ENCODE results near the gene MYG1.

The MYG1 gene

DNA sequence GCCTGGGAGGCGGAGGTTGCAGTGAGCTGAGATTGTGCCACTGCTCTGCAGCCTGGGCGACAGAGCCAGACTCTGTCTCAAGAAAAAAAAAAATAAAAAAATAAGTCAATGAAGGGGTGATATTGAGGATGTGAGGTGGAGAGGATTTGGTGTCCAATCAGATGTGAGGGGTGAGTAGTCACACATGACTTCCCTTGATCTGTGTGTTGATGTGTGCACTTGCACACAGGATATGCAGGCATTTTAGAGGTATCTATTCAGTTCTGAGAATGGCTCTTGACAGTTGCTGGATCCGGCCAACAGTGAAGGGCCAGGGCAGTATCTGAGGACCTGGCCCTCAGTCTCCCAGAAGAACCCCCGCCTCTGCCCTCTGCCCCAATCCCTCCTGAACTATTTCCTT lies 44.5 kb downstream of the MYG1 start:
- Histone ChIP-seq H3K4me1 (peaks cover 6% of the 10 kb centered on the region; the same call in 1 of the 2 replicates), H3K9me3 (no peaks in the 10 kb centered on the region), H3K36me3 (replicated peaks) (no peaks in the 10 kb centered on the region), H3K4me3 (no peak overlapping the region), H3K27me3 (ENCODE audit: low read depth) (peaks cover under 1% of the 10 kb centered on the region)
- in situ Hi-C loops (cut with MboI; ENCODE audit: low sequenced_read_pairs): no loop called here
- DNase-seq (ENCODE audit: low spot score in 2 of 2): no peak

- in situ Hi-C loops (cut with MboI; ENCODE audit: low sequenced_read_pairs): no loop called here
- H3K36me3 ChIP-seq (replicated peaks): no peaks in the 10 kb centered on the region
Observed at GRCh38 chr12:53344487-53344823, 45.0 kb downstream of the MYG1 start.

GRCh38 chr12:53344824-53345485 lies 45.5 kb downstream of the MYG1 start:
- Histone ChIP-seq H3K4me1 (peaks cover 6% of the 10 kb centered on the region; the same call in 1 of the 2 replicates), H3K9me3 (no peaks in the 10 kb centered on the region), H3K27me3 (ENCODE audit: low read depth) (no peaks in the 10 kb centered on the region), H3K36me3 (replicated peaks) (no peaks in the 10 kb centered on the region), H3K4me3 (peak overlapping the region; percentile 52)
- peak; percentile 59 to 87 for DNase-seq (ENCODE audit: low spot score in 2 of 2)
- in situ Hi-C loops (cut with MboI; ENCODE audit: low sequenced_read_pairs): no loop called here

More at GRCh38 chr12:53344487-53344823, 45.0 kb downstream of the MYG1 start:
- H3K4me1 ChIP-seq: peaks cover 6% of the 10 kb centered on the region; the same call in 1 of the 2 replicates
- H3K4me3 ChIP-seq: peak overlapping the region; percentile 52
- no peak for DNase-seq (ENCODE audit: low spot score in 2 of 2)
- H3K27me3 ChIP-seq (ENCODE audit: low read depth): no peaks in the 10 kb centered on the region
- no peaks in the 10 kb centered on the region for H3K9me3 ChIP-seq

- Histone ChIP-seq H3K4me1 (peaks cover 6% of the 10 kb centered on the region; the same call in 1 of the 2 replicates), H3K4me3 (peak overlapping the region; percentile 52), H3K36me3 (replicated peaks) (no peaks in the 10 kb centered on the region), H3K9me3 (no peaks in the 10 kb centered on the region), H3K27me3 (ENCODE audit: low read depth) (no peaks in the 10 kb centered on the region)
- peak in 1 of 2 experiments; percentile 25 for DNase-seq (ENCODE audit: low spot score in 2 of 2)
- in situ Hi-C loops (cut with MboI; ENCODE audit: low sequenced_read_pairs): no loop called here
Observed at GRCh38 chr12:53345486-53346188, 46.1 kb downstream of the MYG1 start.

GRCh38 chr12:53346491-53346890 lies 47.0 kb downstream of the MYG1 start:
- H3K9me3 ChIP-seq: no peaks in the 10 kb centered on the region
- DNase-seq (ENCODE audit: low spot score in 2 of 2): no peak
- in situ Hi-C loops (cut with MboI; ENCODE audit: low sequenced_read_pairs): no loop called here
- H3K4me3 ChIP-seq: no peak overlapping the region
- H3K27me3 ChIP-seq (ENCODE audit: low read depth): no peaks in the 10 kb centered on the region
- H3K4me1 ChIP-seq: peaks cover 6% of the 10 kb centered on the region; the same call in 1 of the 2 replicates
- no peaks in the 10 kb centered on the region for H3K36me3 ChIP-seq (replicated peaks)

- peaks cover 6% of the 10 kb centered on the region for H3K4me1 ChIP-seq
- H3K9me3 ChIP-seq: no peaks in the 10 kb centered on the region
- no peaks in the 10 kb centered on the region for H3K27me3 ChIP-seq (ENCODE audit: low read depth)
- in situ Hi-C loops (cut with MboI; ENCODE audit: low sequenced_read_pairs): no loop called here
- H3K36me3 ChIP-seq (replicated peaks): no peaks in the 10 kb centered on the region
- DNase-seq (ENCODE audit: low spot score in 2 of 2): no peak
- no peak overlapping the region for H3K4me3 ChIP-seq
Observed at GRCh38 chr12:53347905-53348304, 48.4 kb downstream of the MYG1 start.

- Histone ChIP-seq H3K4me1 (no peaks in the 10 kb centered on the region; the same call in 1 of the 2 replicates), H3K27me3 (ENCODE audit: low read depth) (no peaks in the 10 kb centered on the region), H3K4me3 (no peak overlapping the region), H3K36me3 (replicated peaks) (no peaks in the 10 kb centered on the region), H3K9me3 (peaks cover 2% of the 10 kb centered on the region; the same call in 1 of the 2 replicates)
- in situ Hi-C loops (cut with MboI; ENCODE audit: low sequenced_read_pairs): loop anchor here (5.0 kb wide), 1 partner anchor 75 kb away; no protein-coding TSS in a partner anchor
- DNase-seq (ENCODE audit: low spot score in 2 of 2): peak; percentile 87 to 91
Observed at GRCh38 chr12:53352331-53353256, 53.1 kb downstream of the MYG1 start.

- in situ Hi-C loops (cut with MboI; ENCODE audit: low sequenced_read_pairs): loop anchor here (5.0 kb wide), 1 partner anchor 74 kb away; no protein-coding TSS in a partner anchor
- no peak for DNase-seq (ENCODE audit: low spot score in 2 of 2)
Observed at GRCh38 chr12:53353257-53353655, 53.8 kb downstream of the MYG1 start.

DNA sequence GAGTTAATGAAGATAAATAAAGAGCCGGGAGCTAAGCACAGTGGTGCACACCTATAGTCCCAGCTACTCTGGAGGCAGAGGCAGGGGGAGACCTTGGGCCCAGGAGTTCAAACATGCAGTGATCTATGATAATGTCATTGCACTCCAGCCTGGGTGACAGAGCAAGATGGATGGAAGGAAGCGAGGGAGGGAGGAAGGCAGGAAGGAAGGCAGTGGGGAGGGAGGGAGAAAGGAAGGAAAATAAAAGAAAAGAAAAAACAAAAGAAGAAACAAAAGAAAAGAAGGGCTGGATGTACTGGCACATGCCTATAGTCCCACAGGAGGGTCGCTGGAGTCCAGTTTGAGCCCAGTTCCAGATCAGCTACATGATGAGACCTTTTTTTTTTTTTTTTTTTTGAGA lies 55.6 kb downstream of the MYG1 start:
- DNase-seq (ENCODE audit: low spot score in 2 of 2): no peak
- peaks cover 2% of the 10 kb centered on the region; the same call in 1 of the 2 replicates for H3K9me3 ChIP-seq
- no peak overlapping the region for H3K4me3 ChIP-seq
- H3K4me1 ChIP-seq: peaks cover 2% of the 10 kb centered on the region; the same call in 1 of the 2 replicates
- in situ Hi-C loops (cut with MboI; ENCODE audit: low sequenced_read_pairs): no loop called here
- no peaks in the 10 kb centered on the region for H3K36me3 ChIP-seq (replicated peaks)
- no peaks in the 10 kb centered on the region for H3K27me3 ChIP-seq (ENCODE audit: low read depth)

More at GRCh38 chr12:53353257-53353655, 53.8 kb downstream of the MYG1 start:
- Histone ChIP-seq H3K4me1 (no peaks in the 10 kb centered on the region; the same call in 1 of the 2 replicates), H3K27me3 (ENCODE audit: low read depth) (no peaks in the 10 kb centered on the region), H3K9me3 (peaks cover 2% of the 10 kb centered on the region; the same call in 1 of the 2 replicates), H3K4me3 (no peak overlapping the region), H3K36me3 (replicated peaks) (no peaks in the 10 kb centered on the region)

Measured in HAP-1 (cell line).